Activated T-helper 17 cell treated with anti-CD3 and anti-CD28 coated beads, Interleukin-2, amount 50 U/mL, for 72 hours (primary cell): ENCODE measurements around the gene SYN1. TPM values are rescaled to one million over a fixed set of nuclear protein-coding genes. Genes with fewer than 3 reads are reported as not detected.

ENCODE experiments used
- ATAC-seq: fragments of 150-1000 bp; cut with Tn5 transposase; replicated peaks from 2 replicates; pipeline ENCODE4 v1.10.0; 2021; ENCODE audit warnings: mild to moderate bottlenecking, moderate library complexity
- H3K27ac Mint-ChIP-seq: one replicate; pipeline ENCODE4 v1.8.0; 2022; ENCODE audit warnings: mixed read lengths
- H3K27me3 Mint-ChIP-seq: one replicate; pipeline ENCODE4 v1.8.0; 2022; ENCODE audit warnings: mixed read lengths
- H3K36me3 Mint-ChIP-seq: one replicate; pipeline ENCODE4 v1.8.0; 2022; ENCODE audit warnings: low read depth, mild to moderate bottlenecking, mixed read lengths
- H3K4me1 Mint-ChIP-seq: one replicate; pipeline ENCODE4 v1.8.0; 2022; ENCODE audit warnings: mixed read lengths
- H3K4me3 Mint-ChIP-seq: one replicate; pipeline ENCODE4 v1.8.0; 2022; ENCODE audit warnings: mild to moderate bottlenecking, mixed read lengths
- H3K9me3 Mint-ChIP-seq: one replicate; pipeline ENCODE4 v1.8.0; 2022; ENCODE audit warnings: mixed read lengths
- total RNA-seq, 2 donors: library from RNA; stranded (reverse); gene quantifications; one replicate each; pipeline ENCODE4 v1.2.3, GENCODE V29; 2022

Gene SYN1
- total RNA-seq, 2 donors from 2014 or later = 1.0 to 4.3 TPM

DNA sequence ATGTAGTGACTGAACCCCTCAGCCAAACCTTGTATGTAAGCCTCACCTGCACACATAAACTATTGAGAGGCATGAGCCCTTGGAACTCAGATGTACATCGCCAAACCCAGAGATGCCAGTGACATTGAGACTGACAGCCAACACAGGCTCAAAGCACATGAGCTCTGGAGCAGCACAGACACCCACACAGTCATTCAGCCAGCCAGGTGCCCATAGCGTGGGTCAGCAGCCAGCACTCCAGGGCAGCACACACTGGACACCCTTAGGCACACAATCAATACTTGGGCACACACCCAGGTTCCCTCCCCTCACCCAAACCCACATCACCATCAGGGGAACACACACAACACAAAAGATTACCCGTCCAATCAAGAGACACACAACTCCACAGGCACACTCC lies 41.8 kb downstream of the SYN1 start:
- no peaks in the 10 kb centered on the region for H3K27me3 Mint-ChIP-seq
- H3K4me1 Mint-ChIP-seq = peaks cover 35% of the 10 kb centered on the region
- no peak overlapping the region for H3K27ac Mint-ChIP-seq
- peaks cover 16% of the 10 kb centered on the region for H3K36me3 Mint-ChIP-seq
- peak overlapping the region; percentile 61 for H3K4me3 Mint-ChIP-seq
- no peak for ATAC-seq
- H3K9me3 Mint-ChIP-seq = no peaks in the 10 kb centered on the region

GRCh38 chrX:47577424-47577823 lies 42.2 kb downstream of the SYN1 start:
- no peaks in the 10 kb centered on the region for H3K27me3 Mint-ChIP-seq
- no peak for ATAC-seq

DNA sequence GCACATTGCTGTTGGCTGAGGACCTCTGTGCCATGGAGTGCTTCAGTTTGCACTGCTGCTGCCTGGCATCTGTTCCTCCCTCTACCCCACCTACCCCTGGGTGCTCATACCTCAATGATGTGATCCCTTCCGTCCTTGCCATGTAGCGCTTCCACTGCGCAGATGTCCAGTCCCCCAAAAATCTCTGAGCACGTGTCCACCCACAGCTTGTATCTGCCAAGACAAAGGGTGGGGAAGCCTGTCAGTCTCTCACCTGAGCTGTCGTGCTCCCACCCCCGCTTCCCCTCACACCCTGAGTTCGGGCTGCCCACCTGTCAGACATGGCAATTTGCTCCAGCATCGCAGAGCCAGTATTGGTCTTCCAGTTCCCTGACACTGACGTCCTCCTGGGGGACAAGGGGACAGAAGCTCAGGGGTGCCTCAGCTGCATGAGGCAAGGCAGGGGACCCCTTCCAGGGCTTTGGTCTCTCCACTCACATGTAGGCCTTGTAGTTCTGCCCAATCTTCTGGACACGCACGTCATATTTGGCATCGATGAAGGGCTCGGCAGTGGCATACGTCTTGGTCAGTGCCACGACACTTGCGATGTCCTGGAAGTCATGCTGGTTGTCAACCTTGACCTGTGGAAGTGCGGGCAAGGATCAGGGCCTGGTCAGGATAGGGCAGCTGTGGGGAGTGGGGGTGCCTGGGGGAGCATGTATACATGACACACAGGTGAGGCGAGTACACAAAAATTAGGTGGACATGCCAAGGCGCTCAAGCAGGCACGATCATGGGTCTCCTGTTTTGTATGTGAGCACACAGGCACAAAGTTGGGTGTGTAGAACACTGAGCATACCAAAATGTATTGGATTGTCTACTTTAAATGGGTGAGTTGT lies 43.4 kb downstream of the SYN1 start:
- H3K27ac Mint-ChIP-seq = no peak overlapping the region

More at GRCh38 chrX:47577424-47577823, 42.2 kb downstream of the SYN1 start:
- no peak overlapping the region for H3K27ac Mint-ChIP-seq
- peak overlapping the region; percentile 30 for H3K4me3 Mint-ChIP-seq
- peaks cover 35% of the 10 kb centered on the region for H3K4me1 Mint-ChIP-seq
- peaks cover 12% of the 10 kb centered on the region for H3K36me3 Mint-ChIP-seq
- no peaks in the 10 kb centered on the region for H3K9me3 Mint-ChIP-seq

DNA sequence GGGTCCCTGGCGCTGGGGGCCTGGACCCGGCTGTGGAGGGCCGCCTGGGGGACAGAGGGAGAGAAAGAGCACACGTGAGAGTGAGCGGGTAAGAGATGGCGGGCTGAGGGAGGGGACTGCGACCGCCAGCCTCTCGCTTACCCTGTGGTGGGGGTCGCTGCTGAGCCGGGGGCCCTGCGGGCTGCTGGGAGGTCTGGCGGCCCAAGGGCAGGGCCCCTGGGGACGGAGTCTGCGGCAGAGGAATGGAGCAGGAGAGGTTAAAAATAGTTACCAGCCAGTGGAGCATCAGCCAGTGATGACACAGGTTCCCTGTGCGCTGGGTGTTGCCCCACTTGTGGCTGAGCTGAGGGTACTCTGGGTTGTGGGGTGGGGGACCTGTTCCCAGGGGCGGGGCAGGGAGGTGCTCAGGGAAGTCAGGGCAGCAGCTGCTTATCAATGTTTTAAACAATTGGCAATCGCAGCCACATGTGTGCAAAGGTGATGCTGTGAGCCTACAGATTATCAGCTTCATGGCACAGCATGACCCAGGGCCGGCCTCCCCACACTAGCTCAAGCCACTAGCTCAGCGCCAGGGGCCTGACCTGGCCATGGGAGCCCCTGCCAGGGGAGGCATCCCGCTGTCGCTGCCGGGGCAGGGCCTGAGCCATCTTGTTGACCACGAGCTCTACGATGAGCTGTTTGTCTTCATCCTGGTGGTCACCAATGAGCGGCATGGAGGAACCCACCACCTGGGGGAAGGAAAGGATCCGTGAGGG lies 44.9 kb downstream of the SYN1 start:
- Mint-ChIP-seq H3K36me3 (peaks cover 35% of the 10 kb centered on the region), H3K4me1 (peaks cover 33% of the 10 kb centered on the region), H3K27me3 (no peaks in the 10 kb centered on the region), H3K9me3 (no peaks in the 10 kb centered on the region), H3K4me3 (no peak overlapping the region), H3K27ac (no peak overlapping the region)
- no peak for ATAC-seq

More for the DNA sequence above, 43.4 kb downstream of the SYN1 start:
- Mint-ChIP-seq H3K4me1 (peaks cover 33% of the 10 kb centered on the region), H3K27me3 (no peaks in the 10 kb centered on the region), H3K36me3 (peaks cover 20% of the 10 kb centered on the region), H3K9me3 (no peaks in the 10 kb centered on the region), H3K4me3 (peak overlapping the region; percentile 30)
- ATAC-seq = no peak

- Mint-ChIP-seq H3K4me1 (peaks cover 27% of the 10 kb centered on the region), H3K27ac (no peak overlapping the region), H3K4me3 (no peak overlapping the region), H3K36me3 (peaks cover 42% of the 10 kb centered on the region), H3K9me3 (no peaks in the 10 kb centered on the region), H3K27me3 (no peaks in the 10 kb centered on the region)
- ATAC-seq = no peak
These were observed 45.5 kb downstream of the SYN1 start for GRCh38 chrX:47574076-47574546.

DNA sequence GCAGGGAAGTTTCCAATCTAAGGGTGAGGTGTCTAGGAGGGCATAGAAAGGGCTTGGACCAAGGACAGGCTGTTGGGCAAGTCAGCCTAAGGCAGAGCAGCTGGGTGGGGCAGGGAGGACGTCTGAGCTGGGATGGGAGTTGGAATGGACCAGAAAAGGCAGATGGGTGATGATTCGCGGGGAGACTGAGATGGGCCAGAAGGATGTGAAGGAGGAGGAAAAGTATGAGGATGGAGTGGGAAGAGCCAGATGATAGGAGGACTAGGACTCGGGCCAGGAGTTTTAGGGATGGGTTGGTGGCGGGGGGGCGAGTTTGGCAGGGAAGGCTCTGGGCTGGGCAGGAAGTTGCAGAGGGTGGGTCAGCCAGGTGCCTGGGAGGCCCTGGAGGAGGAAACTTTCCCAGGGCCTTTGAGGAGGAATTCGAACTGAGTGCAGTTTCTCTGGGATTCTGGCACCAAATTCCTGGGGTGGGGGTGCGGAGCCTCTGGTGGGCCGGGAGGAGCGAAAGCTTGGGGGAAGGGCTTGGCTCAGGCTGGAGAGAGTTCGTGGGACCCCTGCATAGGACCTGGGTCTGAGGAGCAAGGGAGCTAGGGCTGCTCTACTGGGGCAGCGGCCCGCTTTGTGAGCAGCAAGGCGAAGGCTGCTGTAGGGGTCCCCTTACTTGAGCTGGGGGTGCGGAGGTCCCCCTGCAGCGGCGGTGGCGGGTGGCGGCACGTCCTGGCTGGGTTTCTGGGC lies 46.1 kb downstream of the SYN1 start:
- Mint-ChIP-seq H3K4me1 (peaks cover 25% of the 10 kb centered on the region), H3K4me3 (no peak overlapping the region), H3K27me3 (no peaks in the 10 kb centered on the region), H3K36me3 (peaks cover 48% of the 10 kb centered on the region), H3K27ac (peak overlapping the region; percentile 75), H3K9me3 (no peaks in the 10 kb centered on the region)
- no peak for ATAC-seq

DNA sequence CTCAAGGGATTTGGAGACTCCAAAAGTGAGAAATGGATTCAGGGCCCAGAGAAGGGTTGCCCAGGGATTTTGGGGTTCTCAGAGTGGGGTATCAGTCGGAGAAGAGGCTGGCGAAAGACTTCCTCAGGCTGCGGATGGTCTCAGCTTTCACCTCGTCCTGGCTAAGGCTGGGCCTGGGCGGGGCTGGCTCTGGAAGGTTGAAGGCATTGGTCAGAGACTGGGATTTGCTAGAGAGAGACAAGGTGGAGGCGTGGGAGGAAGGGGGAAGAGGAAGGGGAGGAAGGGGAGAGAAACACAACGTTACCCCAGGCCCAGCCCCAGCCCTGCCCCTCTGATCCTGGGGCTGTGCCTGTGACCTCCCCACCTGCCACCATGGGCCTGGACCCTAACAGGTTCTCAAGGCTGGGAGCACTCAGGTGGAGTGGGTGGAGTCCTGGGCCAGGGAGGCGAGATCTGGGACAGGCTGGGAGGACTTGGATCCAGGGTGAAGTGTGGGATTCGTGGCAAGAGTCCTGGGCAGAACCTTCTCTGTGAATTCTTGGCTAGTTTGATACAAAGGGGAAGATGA lies 46.8 kb downstream of the SYN1 start:
- Mint-ChIP-seq H3K36me3 (peaks cover 54% of the 10 kb centered on the region), H3K4me3 (no peak overlapping the region), H3K4me1 (peaks cover 18% of the 10 kb centered on the region), H3K27ac (peak overlapping the region; percentile 75), H3K27me3 (no peaks in the 10 kb centered on the region), H3K9me3 (no peaks in the 10 kb centered on the region)
- ATAC-seq = no peak

- Mint-ChIP-seq H3K9me3 (no peaks in the 10 kb centered on the region), H3K4me1 (peaks cover 13% of the 10 kb centered on the region), H3K27ac (no peak overlapping the region), H3K36me3 (peaks cover 64% of the 10 kb centered on the region), H3K27me3 (no peaks in the 10 kb centered on the region), H3K4me3 (no peak overlapping the region)
- ATAC-seq = no peak
These were observed 47.8 kb downstream of the SYN1 start for GRCh38 chrX:47571896-47572295.

DNA sequence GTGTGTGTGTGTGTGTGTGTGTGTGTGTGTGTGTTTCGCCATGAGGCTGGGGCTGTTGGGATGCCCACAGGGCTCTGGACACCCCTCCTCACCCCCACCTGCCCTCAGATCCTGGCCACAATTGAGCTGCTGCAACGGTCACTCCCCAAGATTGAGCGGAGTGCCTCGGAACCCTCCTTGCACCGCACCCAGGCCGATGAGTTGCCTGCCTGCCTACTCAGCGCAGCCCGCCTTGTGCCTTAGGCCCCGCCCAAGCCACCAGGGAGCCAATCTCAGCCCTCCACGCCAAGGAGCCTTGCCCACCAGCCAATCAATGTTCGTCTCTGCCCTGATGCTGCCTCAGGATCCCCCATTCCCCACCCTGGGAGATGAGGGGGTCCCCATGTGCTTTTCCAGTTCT lies 48.4 kb downstream of the SYN1 start:
- Mint-ChIP-seq H3K9me3 (no peaks in the 10 kb centered on the region), H3K4me3 (no peak overlapping the region), H3K27me3 (no peaks in the 10 kb centered on the region), H3K27ac (no peak overlapping the region), H3K36me3 (peaks cover 70% of the 10 kb centered on the region), H3K4me1 (peaks cover 10% of the 10 kb centered on the region)
- no peak for ATAC-seq

DNA sequence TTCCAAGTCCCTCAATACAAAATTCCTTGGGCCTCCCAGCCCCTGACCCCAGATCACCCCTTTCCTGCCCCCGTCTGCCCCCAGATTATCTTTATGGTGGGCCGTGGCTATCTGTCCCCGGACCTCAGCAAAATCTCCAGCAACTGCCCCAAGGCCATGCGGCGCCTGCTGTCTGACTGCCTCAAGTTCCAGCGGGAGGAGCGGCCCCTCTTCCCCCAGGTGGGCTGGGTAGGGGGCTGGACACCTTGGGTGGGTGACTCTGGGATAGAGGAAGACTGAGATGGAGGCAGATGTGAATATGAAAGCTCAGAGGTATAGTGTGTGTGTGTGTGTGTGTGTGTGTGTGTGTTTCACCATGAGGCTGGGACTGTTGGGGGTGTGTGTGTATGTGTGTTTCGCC lies 48.9 kb downstream of the SYN1 start:
- Mint-ChIP-seq H3K4me3 (no peak overlapping the region), H3K27me3 (no peaks in the 10 kb centered on the region), H3K27ac (no peak overlapping the region), H3K36me3 (peaks cover 74% of the 10 kb centered on the region), H3K4me1 (peaks cover 10% of the 10 kb centered on the region), H3K9me3 (no peaks in the 10 kb centered on the region)
- no peak for ATAC-seq

GRCh38 chrX:47568656-47569295 lies 50.9 kb downstream of the SYN1 start:
- ATAC-seq = no peak
- Mint-ChIP-seq H3K4me1 (peaks cover 19% of the 10 kb centered on the region), H3K9me3 (no peaks in the 10 kb centered on the region), H3K36me3 (peaks cover 91% of the 10 kb centered on the region), H3K27me3 (no peaks in the 10 kb centered on the region), H3K27ac (no peak overlapping the region), H3K4me3 (no peak overlapping the region)

- no peak for ATAC-seq
- no peak overlapping the region for H3K4me3 Mint-ChIP-seq
- no peak overlapping the region for H3K27ac Mint-ChIP-seq
- H3K27me3 Mint-ChIP-seq = no peaks in the 10 kb centered on the region
- H3K36me3 Mint-ChIP-seq = peaks cover 94% of the 10 kb centered on the region
- peaks cover 15% of the 10 kb centered on the region for H3K4me1 Mint-ChIP-seq
- H3K9me3 Mint-ChIP-seq = no peaks in the 10 kb centered on the region
These were observed 52.8 kb downstream of the SYN1 start for GRCh38 chrX:47566841-47567240.

DNA sequence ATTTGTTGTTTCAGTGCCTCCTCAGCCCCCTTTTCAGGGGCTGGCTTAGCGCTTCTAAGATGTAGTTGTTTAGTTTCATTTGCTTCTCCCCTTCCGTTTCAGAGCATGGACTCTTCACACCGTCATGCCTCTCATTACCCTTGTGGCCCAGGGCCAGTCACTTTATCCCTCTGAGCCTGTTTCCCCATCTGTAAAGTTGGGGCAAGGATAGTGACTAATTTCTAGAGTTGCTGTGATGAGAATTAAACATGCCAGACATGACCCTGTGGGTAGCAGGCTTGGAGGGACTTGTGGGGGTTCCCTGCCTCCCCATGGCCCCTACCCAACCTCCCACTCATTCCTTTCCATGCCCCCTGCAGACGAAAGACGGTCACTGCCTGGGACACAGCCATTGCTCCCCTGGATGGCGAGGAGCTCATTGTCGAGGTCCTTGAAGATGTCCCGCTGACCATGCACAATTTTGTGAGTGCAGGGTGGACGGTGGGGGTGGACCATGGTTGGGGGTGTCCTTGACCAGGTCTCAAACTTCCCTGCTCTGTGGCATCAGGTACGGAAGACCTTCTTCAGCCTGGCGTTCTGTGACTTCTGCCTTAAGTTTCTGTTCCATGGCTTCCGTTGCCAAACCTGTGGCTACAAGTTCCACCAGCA lies 55.1 kb downstream of the SYN1 start:
- Mint-ChIP-seq H3K4me3 (peak overlapping the region; percentile 96), H3K27ac (peak overlapping the region; percentile 93), H3K36me3 (peaks cover 83% of the 10 kb centered on the region), H3K9me3 (no peaks in the 10 kb centered on the region), H3K4me1 (peaks cover 15% of the 10 kb centered on the region), H3K27me3 (no peaks in the 10 kb centered on the region)
- peak; percentile 46 for ATAC-seq
